Thyroid gland (tissue), 4 donors: ENCODE results near the gene CHAD. TPM values are rescaled to one million over a fixed set of nuclear protein-coding genes. Genes with fewer than 3 reads are reported as not detected.

Experiments
- DNase-seq, 2 donors: peaks; one replicate each; pipeline ENCODE4 v3.0.0-alpha.2; 2019
- H3K27ac ChIP-seq, 3 donors: fragments of 200-600 bp; sonication (generic); 1 replicate in 2 of 3; 2 replicates in 1 of 3; pipeline ENCODE4 v1.5.1; 2016 to 2019; ENCODE audit warnings: mild to moderate bottlenecking in 1 of 3, moderate library complexity in 1 of 3
- H3K27me3 ChIP-seq: fragments of 200-600 bp; sonication (generic); one replicate; pipeline ENCODE4 v1.5.1; 2019
- H3K36me3 ChIP-seq, 2 donors: fragments of 200-600 bp; sonication (generic); one replicate each; pipeline ENCODE4 v1.5.1; 2016 to 2019
- H3K4me1 ChIP-seq, 2 donors: fragments of 200-600 bp; sonication (generic); one replicate each; pipeline ENCODE4 v1.5.1; 2017 to 2019
- H3K4me3 ChIP-seq, 3 donors: fragments of 200-600 bp; sonication (generic); replicated peaks in 1 of 3; 1 replicate in 2 of 3; 2 replicates in 1 of 3; pipeline ENCODE4 v1.5.1; 2016; ENCODE audit warnings: mild to moderate bottlenecking in 1 of 3
- H3K9me3 ChIP-seq: fragments of 200-600 bp; sonication (generic); one replicate; pipeline ENCODE4 v1.5.1; 2017
- POLR2A ChIP-seq, 2 donors: fragments of 450-650 bp; IDR thresholded peaks; one replicate each; pipeline ENCODE4 v1.6.1; 2017; ENCODE audit warnings: antibody characterized with exemption in 2 of 2, mild to moderate bottlenecking in 2 of 2, moderate library complexity in 1 of 2
- WGBS, 2 donors: methylation state at CpG; one replicate each; pipeline ENCODE4 v1.1.5; 2017; 5-methylcytosine and 5-hydroxymethylcytosine counted together
- intact Hi-C: fragments of 100-400 bp; cut with DNase I; formaldehyde crosslinking; loops from one replicate; pipeline ENCODE4 v1.15.1; 2023
- total RNA-seq, 4 donors: library from RNA; depleted of rRNA; stranded (reverse); fragments of >200 nt; gene quantifications; one replicate each; pipeline ENCODE4 v1.2.3, GENCODE V29; 2016
- TF ChIP-seq, protein P1 (sequence below), 6 experiments: fragments of 200-600 bp in 3 of 6; fragments of 450-650 bp in 3 of 6; sonication (generic) in 3 of 6; IDR thresholded peaks; one replicate each; pipeline ENCODE4 v1.5.1; 2016 to 2019; ENCODE audit warnings: antibody characterized with exemption in 6 of 6, mild to moderate bottlenecking in 2 of 6, inconsistent platforms in 1 of 6, moderate library complexity in 1 of 6

Gene CHAD
- total RNA-seq, 4 donors from 2014 or later: 0.67 TPM; not detected in 3

DNA sequence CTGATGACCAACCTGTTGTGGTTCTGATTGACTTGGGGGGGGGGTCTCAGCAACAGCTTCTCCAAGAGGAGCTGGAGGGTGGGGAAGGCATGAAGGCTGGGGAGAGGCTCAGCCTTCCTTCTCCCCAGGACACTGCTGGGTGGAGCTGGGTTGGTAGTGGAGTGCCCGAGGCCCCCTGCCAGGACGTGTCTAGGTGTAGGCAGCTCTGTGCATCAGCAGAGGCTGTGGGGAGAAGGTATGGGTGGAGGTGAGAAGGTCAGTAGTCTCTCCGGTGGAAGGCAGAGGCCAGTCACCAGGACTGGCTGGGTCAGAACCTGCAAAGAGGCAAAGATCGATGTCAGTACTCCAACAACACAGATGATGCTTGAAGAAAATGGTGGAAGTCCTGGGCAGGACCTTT, 3.9 kb downstream of the CHAD start:
- Histone ChIP-seq H3K36me3 (peaks cover 12 to 14% of the 10 kb centered on the region in 2 donors), H3K9me3 (no peaks in the 10 kb centered on the region), H3K4me1 (peaks cover 0 to 16% of the 10 kb centered on the region in 2 donors), H3K27ac (no peak overlapping the region), H3K27me3 (no peaks in the 10 kb centered on the region), H3K4me3 (no peak overlapping the region)
- DNase-seq: no peak
- intact Hi-C loops: no loop called here
- no peak for TF ChIP-seq POLR2A (IDR thresholded peaks at IDR 0.05)
- TF ChIP-seq, protein P1, sequence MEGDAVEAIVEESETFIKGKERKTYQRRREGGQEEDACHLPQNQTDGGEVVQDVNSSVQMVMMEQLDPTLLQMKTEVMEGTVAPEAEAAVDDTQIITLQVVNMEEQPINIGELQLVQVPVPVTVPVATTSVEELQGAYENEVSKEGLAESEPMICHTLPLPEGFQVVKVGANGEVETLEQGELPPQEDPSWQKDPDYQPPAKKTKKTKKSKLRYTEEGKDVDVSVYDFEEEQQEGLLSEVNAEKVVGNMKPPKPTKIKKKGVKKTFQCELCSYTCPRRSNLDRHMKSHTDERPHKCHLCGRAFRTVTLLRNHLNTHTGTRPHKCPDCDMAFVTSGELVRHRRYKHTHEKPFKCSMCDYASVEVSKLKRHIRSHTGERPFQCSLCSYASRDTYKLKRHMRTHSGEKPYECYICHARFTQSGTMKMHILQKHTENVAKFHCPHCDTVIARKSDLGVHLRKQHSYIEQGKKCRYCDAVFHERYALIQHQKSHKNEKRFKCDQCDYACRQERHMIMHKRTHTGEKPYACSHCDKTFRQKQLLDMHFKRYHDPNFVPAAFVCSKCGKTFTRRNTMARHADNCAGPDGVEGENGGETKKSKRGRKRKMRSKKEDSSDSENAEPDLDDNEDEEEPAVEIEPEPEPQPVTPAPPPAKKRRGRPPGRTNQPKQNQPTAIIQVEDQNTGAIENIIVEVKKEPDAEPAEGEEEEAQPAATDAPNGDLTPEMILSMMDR (IDR thresholded peaks at IDR 0.05): no peak
- 90 to 93% methylated on average over 4 of the region's 4 CpGs for WGBS, 2 donors

DNA sequence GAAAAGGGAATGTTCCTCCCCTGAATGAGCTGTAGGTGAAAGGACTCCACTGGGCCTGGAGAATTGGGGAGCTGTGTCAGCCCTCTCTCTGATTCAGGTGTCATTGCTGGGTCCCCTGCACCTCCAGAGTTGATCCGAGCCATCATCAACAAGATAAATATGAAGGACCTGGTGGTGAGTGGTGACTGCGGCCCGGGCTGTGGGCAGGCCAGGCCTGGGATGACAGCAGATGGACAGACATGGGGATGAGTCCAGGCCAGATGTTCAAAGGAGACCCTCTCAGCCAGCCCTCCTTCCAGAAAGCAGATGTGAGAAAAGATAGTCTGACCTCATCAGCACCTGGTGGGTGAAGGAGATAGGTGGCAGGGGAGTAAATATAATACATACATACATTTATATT, 4.6 kb downstream of the CHAD start:
- H3K9me3 ChIP-seq: no peaks in the 10 kb centered on the region

DNA sequence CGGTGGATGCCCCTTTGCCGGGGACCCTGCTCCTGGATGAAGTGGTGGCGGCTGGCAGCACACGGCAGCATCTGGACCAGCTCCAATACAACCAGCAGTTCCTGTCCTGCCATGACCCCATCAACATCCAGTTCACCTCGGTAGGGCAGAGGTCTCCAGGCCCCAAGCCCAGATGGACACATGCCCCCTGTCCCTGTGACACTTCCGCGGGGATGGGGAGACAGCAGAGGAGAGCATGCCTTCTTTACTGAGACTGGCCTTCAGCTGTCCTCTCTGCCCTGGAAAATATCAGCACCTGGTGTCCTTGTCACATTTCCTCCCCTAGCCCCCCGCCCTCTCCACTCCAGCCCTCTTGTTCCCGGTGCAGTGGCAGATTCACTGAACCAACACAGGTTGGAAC, 6.2 kb downstream of the CHAD start:
- 73 to 80% methylated on average over 5 to 9 of the region's 9 CpGs for WGBS, 2 donors
- intact Hi-C loops: no loop called here
- Histone ChIP-seq H3K36me3 (peaks cover 12 to 14% of the 10 kb centered on the region in 2 donors), H3K9me3 (no peaks in the 10 kb centered on the region), H3K4me3 (no peak overlapping the region), H3K27me3 (no peaks in the 10 kb centered on the region), H3K4me1 (peaks cover 0 to 10% of the 10 kb centered on the region in 2 donors), H3K27ac (no peak overlapping the region)
- no peak for DNase-seq
- TF ChIP-seq POLR2A (IDR thresholded peaks at IDR 0.05): no peak
- TF ChIP-seq, protein P1 (IDR thresholded peaks at IDR 0.05): no peak

More for the DNA sequence above, 4.6 kb downstream of the CHAD start:
- Histone ChIP-seq H3K27me3 (no peaks in the 10 kb centered on the region), H3K4me1 (peaks cover 0 to 12% of the 10 kb centered on the region in 2 donors), H3K4me3 (no peak overlapping the region), H3K27ac (no peak overlapping the region), H3K36me3 (peaks cover 12 to 14% of the 10 kb centered on the region in 2 donors)
- WGBS, 2 donors: 96 to 100% methylated on average over 3 of the region's 3 CpGs
- intact Hi-C loops: no loop called here
- TF ChIP-seq POLR2A (IDR thresholded peaks at IDR 0.05): no peak
- TF ChIP-seq, protein P1 (IDR thresholded peaks at IDR 0.05): no peak
- no peak for DNase-seq

DNA sequence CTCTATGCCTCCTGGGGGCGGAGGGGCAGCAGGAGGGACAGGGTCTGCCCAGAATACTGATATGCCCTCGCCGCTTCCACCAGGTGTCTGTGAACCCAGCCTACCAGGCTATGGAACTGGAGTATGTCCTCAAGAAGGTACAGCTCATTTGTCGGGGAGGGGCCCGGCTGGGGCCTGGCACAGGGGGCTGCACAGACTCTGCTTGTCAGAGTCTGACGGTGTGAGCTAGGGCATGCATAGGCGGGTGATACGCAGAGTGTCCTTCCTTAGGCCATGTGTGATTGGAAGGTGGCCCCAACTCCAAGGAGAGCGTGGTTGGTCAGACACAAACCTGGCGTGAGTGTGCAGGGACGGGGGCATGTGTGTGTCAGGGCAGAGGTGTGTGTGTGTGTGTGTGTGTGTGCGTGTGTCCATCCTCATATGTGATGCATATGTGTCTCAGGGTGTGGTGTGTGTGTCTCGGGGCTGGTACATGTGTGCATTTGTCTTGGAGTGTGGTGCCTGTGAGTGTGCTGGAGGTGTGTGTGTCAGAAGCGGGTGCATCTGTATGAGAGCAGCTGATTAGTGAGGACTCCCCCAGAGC, 7.0 kb downstream of the CHAD start:
- no peak for DNase-seq
- TF ChIP-seq, protein P1 (IDR thresholded peaks at IDR 0.05): no peak
- no peak for TF ChIP-seq POLR2A (IDR thresholded peaks at IDR 0.05)
- no peak overlapping the region for H3K4me3 ChIP-seq
- peaks cover 12 to 14% of the 10 kb centered on the region in 2 donors for H3K36me3 ChIP-seq
- no peaks in the 10 kb centered on the region for H3K9me3 ChIP-seq
- WGBS, 2 donors: 95 to 97% methylated on average over 12 to 14 of the region's 14 CpGs
- no peaks in the 10 kb centered on the region for H3K27me3 ChIP-seq
- intact Hi-C loops: no loop called here
- no peak overlapping the region for H3K27ac ChIP-seq
- peaks cover 0 to 9% of the 10 kb centered on the region in 2 donors for H3K4me1 ChIP-seq

DNA sequence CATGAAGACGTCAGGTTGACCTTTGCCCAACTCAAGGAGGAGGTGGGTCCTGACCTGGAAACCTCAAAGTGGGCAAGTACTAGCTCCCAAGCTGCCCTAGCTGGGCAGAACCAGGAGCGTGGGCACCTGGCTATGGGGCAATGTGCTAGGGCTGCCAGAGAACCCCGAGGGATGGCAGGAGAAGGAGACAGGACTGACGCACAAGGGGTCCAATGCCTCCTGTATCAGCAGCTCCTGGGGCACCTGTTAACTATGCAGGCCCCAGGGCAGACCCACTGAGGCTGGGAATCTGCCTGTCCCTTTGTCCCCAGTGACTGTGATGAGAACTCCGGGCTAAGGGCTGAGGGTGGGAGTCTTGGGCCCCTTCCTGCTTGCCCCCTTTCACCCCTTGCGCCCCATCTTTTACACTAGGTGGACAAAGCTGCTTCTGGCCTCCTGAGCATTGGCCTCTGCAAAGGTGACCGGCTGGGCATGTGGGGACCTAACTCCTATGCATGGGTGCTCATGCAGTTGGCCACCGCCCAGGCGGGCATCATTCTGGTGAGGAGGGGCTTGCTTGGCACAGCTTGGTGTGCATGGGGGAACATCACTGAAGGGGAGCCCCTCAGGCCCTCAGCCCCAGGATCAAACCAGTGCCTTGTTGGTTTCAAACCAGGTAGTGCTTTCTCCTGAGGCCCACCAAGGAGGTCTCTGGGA, 7.7 kb downstream of the CHAD start:
- Histone ChIP-seq H3K27me3 (no peaks in the 10 kb centered on the region), H3K4me1 (peaks cover 0 to 5% of the 10 kb centered on the region in 2 donors), H3K27ac (no peak overlapping the region), H3K9me3 (no peaks in the 10 kb centered on the region), H3K4me3 (no peak overlapping the region), H3K36me3 (peaks cover 12 to 14% of the 10 kb centered on the region in 2 donors)
- no peak for DNase-seq
- TF ChIP-seq POLR2A (IDR thresholded peaks at IDR 0.05): no peak
- intact Hi-C loops: no loop called here
- 90 to 100% methylated on average over 4 to 9 of the region's 9 CpGs for WGBS, 2 donors
